ENCODE data around the gene CCL18.
"Not testable (repeated sequence)": the region's sequence is repeated elsewhere in the genome, so short reads cannot be mapped to it uniquely, and the experiment has no call there.

DNA sequence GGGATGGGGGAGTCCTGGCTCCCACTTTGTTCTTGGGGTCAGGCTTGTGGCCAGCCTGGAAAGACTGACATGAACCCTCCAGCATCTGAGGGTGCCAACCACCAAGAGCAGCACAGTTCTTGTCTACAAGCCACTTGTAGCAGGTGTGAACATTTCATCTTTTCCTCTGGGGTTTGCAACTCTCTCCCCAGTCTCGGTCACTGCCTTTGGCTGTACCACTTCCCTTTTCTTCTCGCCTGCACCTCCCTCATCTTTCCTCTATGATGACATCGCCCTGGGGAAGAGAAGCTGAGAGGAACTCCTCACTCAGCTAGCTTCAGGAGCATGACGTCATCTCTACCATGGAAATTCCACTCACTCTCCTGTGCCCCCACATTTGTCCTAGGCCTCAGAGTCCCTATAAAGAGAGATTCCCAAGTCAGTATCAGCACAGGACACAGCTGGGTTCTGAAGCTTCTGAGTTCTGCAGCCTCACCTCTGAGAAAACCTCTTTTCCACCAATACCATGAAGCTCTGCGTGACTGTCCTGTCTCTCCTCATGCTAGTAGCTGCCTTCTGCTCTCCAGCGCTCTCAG, 39.4 kb downstream of the CCL18 start, which contains the start of gene CCL4:
- not testable (repeated sequence) for TF ChIP-seq SP4 (IDR thresholded peaks at IDR 0.05; ENCODE audit: low read length); POLR2A (IDR thresholded peaks at IDR 0.05; ENCODE audit: control extremely low read depth in 1 of 2, low read depth in 2 of 2, low read length in 2 of 2); RNF2 (IDR thresholded peaks at IDR 0.05; ENCODE audit: borderline replicate concordance, low read depth, low read length, missing control alignments, poor library complexity, severe bottlenecking); FOSL1 (IDR thresholded peaks at IDR 0.05; ENCODE audit: insufficient read depth, low read depth, low read length); CTCF (IDR thresholded peaks at IDR 0.05; ENCODE audit: control extremely low read depth in 1 of 3, insufficient read depth in 1 of 3, low read depth in 1 of 3, low read length in 3 of 3); ATF3 (IDR thresholded peaks at IDR 0.05; ENCODE audit: insufficient read depth, low read depth, low read length); CEBPB (IDR thresholded peaks at IDR 0.05; ENCODE audit: low read depth, low read length)
- TF ChIP-seq, protein P1, sequence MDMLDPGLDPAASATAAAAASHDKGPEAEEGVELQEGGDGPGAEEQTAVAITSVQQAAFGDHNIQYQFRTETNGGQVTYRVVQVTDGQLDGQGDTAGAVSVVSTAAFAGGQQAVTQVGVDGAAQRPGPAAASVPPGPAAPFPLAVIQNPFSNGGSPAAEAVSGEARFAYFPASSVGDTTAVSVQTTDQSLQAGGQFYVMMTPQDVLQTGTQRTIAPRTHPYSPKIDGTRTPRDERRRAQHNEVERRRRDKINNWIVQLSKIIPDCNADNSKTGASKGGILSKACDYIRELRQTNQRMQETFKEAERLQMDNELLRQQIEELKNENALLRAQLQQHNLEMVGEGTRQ (IDR thresholded peaks at IDR 0.05; ENCODE audit: low read length), result not testable (repeated sequence)

Data from H1 (cell line).